Measurements from ENCODE around the gene MLIP. TPM values are rescaled to one million over a fixed set of nuclear protein-coding genes. Genes with fewer than 3 reads are reported as not detected.

The MLIP gene
- total RNA-seq, 4 donors from 2014 or later: 4.0 to 8.1 (median 4.2) TPM; not detected in 1

GRCh38 chr6:54135665-54136369, 24.6 kb downstream of the MLIP start:
- Histone ChIP-seq H3K36me3 (no peaks in the 10 kb centered on the region), H3K27ac (no peak overlapping the region), H3K4me3 (replicated peaks in 1 of 3) (no peak overlapping the region), H3K4me1 (no peaks in the 10 kb centered on the region), H3K9me3 (no peaks in the 10 kb centered on the region), H3K27me3 (no peaks in the 10 kb centered on the region)
- WGBS, 2 donors: 46 to 51% methylated on average over 2 of the region's 2 CpGs
- no peak for DNase-seq
- intact Hi-C loops (cut with DNase I): no loop called here
- no peak for TF ChIP-seq CTCF (IDR thresholded peaks at IDR 0.05)
- TF ChIP-seq POLR2A (IDR thresholded peaks at IDR 0.05): no peak

- Histone ChIP-seq H3K4me3 (replicated peaks in 1 of 3) (no peak overlapping the region), H3K9me3 (no peaks in the 10 kb centered on the region), H3K27me3 (no peaks in the 10 kb centered on the region), H3K27ac (no peak overlapping the region), H3K36me3 (no peaks in the 10 kb centered on the region), H3K4me1 (no peaks in the 10 kb centered on the region)
- DNase-seq: no peak
- TF ChIP-seq CTCF (IDR thresholded peaks at IDR 0.05) (no peak), POLR2A (IDR thresholded peaks at IDR 0.05) (no peak)
- intact Hi-C loops (cut with DNase I): no loop called here
- WGBS, 2 donors: 91 to 93% methylated on average over 1 of the region's 1 CpG
These were observed 27.6 kb downstream of the MLIP start for GRCh38 chr6:54138795-54139194.

GRCh38 chr6:54140811-54141210, 29.6 kb downstream of the MLIP start:
- Histone ChIP-seq H3K36me3 (no peaks in the 10 kb centered on the region), H3K27me3 (no peaks in the 10 kb centered on the region), H3K9me3 (no peaks in the 10 kb centered on the region), H3K27ac (no peak overlapping the region), H3K4me3 (replicated peaks in 1 of 3) (no peak overlapping the region), H3K4me1 (no peaks in the 10 kb centered on the region)
- intact Hi-C loops (cut with DNase I): no loop called here
- TF ChIP-seq CTCF (IDR thresholded peaks at IDR 0.05) (no peak), POLR2A (IDR thresholded peaks at IDR 0.05) (no peak)
- DNase-seq: no peak

- Histone ChIP-seq H3K27me3 (no peaks in the 10 kb centered on the region), H3K27ac (no peak overlapping the region), H3K36me3 (no peaks in the 10 kb centered on the region), H3K4me1 (no peaks in the 10 kb centered on the region), H3K9me3 (no peaks in the 10 kb centered on the region), H3K4me3 (replicated peaks in 1 of 3) (no peak overlapping the region)
- intact Hi-C loops (cut with DNase I): no loop called here
- WGBS, 2 donors: 93% methylated on average over 12 of the region's 12 CpGs
- no peak for DNase-seq
- TF ChIP-seq CTCF (IDR thresholded peaks at IDR 0.05) (no peak), POLR2A (IDR thresholded peaks at IDR 0.05) (no peak)
These were observed 31.8 kb downstream of the MLIP start for GRCh38 chr6:54142889-54143519.

GRCh38 chr6:54151861-54152260, 40.6 kb downstream of the MLIP start:
- no peaks in the 10 kb centered on the region for H3K36me3 ChIP-seq

More at GRCh38 chr6:54151861-54152260, 40.6 kb downstream of the MLIP start:
- no peak for DNase-seq
- intact Hi-C loops (cut with DNase I): no loop called here
- 34 to 63% methylated on average over 1 of the region's 1 CpG for WGBS, 2 donors
- Histone ChIP-seq H3K4me1 (no peaks in the 10 kb centered on the region), H3K27ac (no peak overlapping the region), H3K27me3 (no peaks in the 10 kb centered on the region), H3K4me3 (replicated peaks in 1 of 3) (no peak overlapping the region), H3K9me3 (no peaks in the 10 kb centered on the region)
- TF ChIP-seq POLR2A (IDR thresholded peaks at IDR 0.05) (no peak), CTCF (IDR thresholded peaks at IDR 0.05) (no peak)
